Fibroblast of lung (primary cell): ENCODE measurements around the gene RASGEF1B. TPM values are rescaled to one million over a fixed set of nuclear protein-coding genes. Genes with fewer than 3 reads are reported as not detected.

Experiments used
- DNase-seq, 2 donors: peaks; one replicate each; pipeline versions ENCODE4 v3.0.0 to v3.0.0-alpha.2; 2010; ENCODE audit warnings: low read depth in 2 of 2
- H2AFZ ChIP-seq: 2 replicates; pipeline ENCODE4 v1.5.1; 2012; ENCODE audit warnings: low read length, control low read depth, inconsistent platforms
- H3K27ac ChIP-seq: 2 replicates; pipeline ENCODE4 v1.5.1; 2011; ENCODE audit warnings: low read length, control low read depth; ENCODE audit not compliant: insufficient read depth
- H3K27me3 ChIP-seq: 2 replicates; pipeline ENCODE4 v1.5.1; 2011; ENCODE audit warnings: mild to moderate bottlenecking, low read length; ENCODE audit not compliant: control insufficient read depth, insufficient read depth
- H3K36me3 ChIP-seq: 2 replicates; pipeline ENCODE4 v1.5.1; 2011; ENCODE audit warnings: low read length; ENCODE audit not compliant: control insufficient read depth, insufficient read depth
- H3K4me1 ChIP-seq: 2 replicates; pipeline ENCODE4 v1.5.1; 2011; ENCODE audit warnings: low read length; ENCODE audit not compliant: control insufficient read depth, insufficient read depth; ENCODE audit errors: extremely low read depth
- H3K4me2 ChIP-seq: 2 replicates; pipeline ENCODE4 v1.5.1; 2011; ENCODE audit warnings: low read length, control low read depth; ENCODE audit not compliant: insufficient read depth; ENCODE audit errors: extremely low read depth
- H3K4me3 ChIP-seq, 4 experiments: fragments of 200-600 bp in 1 of 4; sonication (generic) in 1 of 4; replicated peaks in 1 of 4; 2 replicates each; pipeline ENCODE4 v1.5.1; 2011 to 2016; ENCODE audit warnings: low read length in 4 of 4, low read depth in 3 of 4, mild to moderate bottlenecking in 3 of 4, control low read depth in 2 of 4, inconsistent platforms in 1 of 4, mixed read lengths in 1 of 4; ENCODE audit not compliant: insufficient read depth in 1 of 4; ENCODE audit errors: control extremely low read depth in 1 of 4
- H3K79me2 ChIP-seq: 2 replicates; pipeline ENCODE4 v1.5.1; 2012; ENCODE audit warnings: mild to moderate bottlenecking, low read length, inconsistent platforms; ENCODE audit not compliant: control insufficient read depth, insufficient read depth
- H3K9ac ChIP-seq: 2 replicates; pipeline ENCODE4 v1.5.1; 2011; ENCODE audit warnings: mild to moderate bottlenecking, low read length, control low read depth; ENCODE audit not compliant: insufficient read depth
- H3K9me3 ChIP-seq: 2 replicates; pipeline ENCODE4 v1.5.1; 2012; ENCODE audit warnings: low read depth, low read length; ENCODE audit not compliant: control insufficient read depth, insufficient read depth
- H4K20me1 ChIP-seq: 2 replicates; pipeline ENCODE4 v1.5.1; 2011; ENCODE audit warnings: low read length; ENCODE audit not compliant: control insufficient read depth, insufficient read depth; ENCODE audit errors: extremely low read depth
- CTCF ChIP-seq, 2 donors: IDR thresholded peaks in 1 of 2; conservative IDR thresholded peaks in 1 of 2; 1 replicate in 1 of 2; 2 replicates in 1 of 2; pipeline ENCODE4 v1.5.1; 2011 to 2012; ENCODE audit warnings: low read length in 2 of 2, control low read depth in 1 of 2, inconsistent platforms in 1 of 2, low read depth in 1 of 2, mild to moderate bottlenecking in 1 of 2
- EZH2 ChIP-seq: IDR thresholded peaks from 2 replicates; pipeline ENCODE4 v1.5.1; 2012; ENCODE audit warnings: low read length, control low read depth, mild to moderate bottlenecking; ENCODE audit errors: missing control alignments
- polyA plus RNA-seq, 2 donors: library from polyadenylated mRNA; depleted of rRNA in 1 of 2; stranded (reverse) in 1 of 2; unstranded in 1 of 2; fragments of >200 nt; gene quantifications; 2 replicates each; pipeline ENCODE4 v1.2.1, GENCODE V29; 2011 to 2012; ENCODE audit warnings: missing spikeins in 1 of 2
- total RNA-seq: library from RNA; depleted of rRNA; stranded (reverse); fragments of >200 nt; gene quantifications from 2 replicates; pipeline ENCODE4 v1.2.1, GENCODE V29; 2014

RASGEF1B gene
- total and polyA plus RNA-seq, 2 donors (not counting 1 experiment from before 2014, with no cell fraction given), result 0.02 to 0.33 TPM

GRCh38 chr4:81457921-81458520 is 13.7 kb downstream of the RASGEF1B start:
- no peak overlapping the region for H3K4me2 ChIP-seq
- no peaks in the 10 kb centered on the region for H3K36me3 ChIP-seq
- H3K9me3 ChIP-seq, result no peaks in the 10 kb centered on the region
- no peaks in the 10 kb centered on the region for H3K79me2 ChIP-seq
- H3K27ac ChIP-seq, result no peak overlapping the region
- no peak overlapping the region for H2AFZ ChIP-seq
- no peaks in the 10 kb centered on the region for H3K27me3 ChIP-seq
- TF ChIP-seq CTCF (conservative IDR thresholded peaks at IDR 0.05 in 1 of 2, IDR thresholded peaks at IDR 0.05 in 1 of 2; ENCODE audit: low read depth in 1 of 2, low read length in 2 of 2), result no peak
- TF ChIP-seq EZH2, result no peak
- no peaks in the 10 kb centered on the region for H3K4me1 ChIP-seq
- H3K4me3 ChIP-seq, result no peak overlapping the region
- no peak for DNase-seq
- H4K20me1 ChIP-seq, result no peaks in the 10 kb centered on the region
- no peak overlapping the region for H3K9ac ChIP-seq

GRCh38 chr4:81457345-81457744 is 14.4 kb downstream of the RASGEF1B start:
- no peak overlapping the region for H3K9ac ChIP-seq
- no peak for DNase-seq
- H3K4me3 ChIP-seq, result no peak overlapping the region

GRCh38 chr4:81455897-81456296 is 15.8 kb downstream of the RASGEF1B start:
- Histone ChIP-seq H3K4me3 (no peak overlapping the region), H3K79me2 (no peaks in the 10 kb centered on the region), H3K4me1 (no peaks in the 10 kb centered on the region), H3K9ac (no peak overlapping the region), H4K20me1 (no peaks in the 10 kb centered on the region), H3K4me2 (no peak overlapping the region), H3K27me3 (no peaks in the 10 kb centered on the region), H3K27ac (no peak overlapping the region), H3K36me3 (no peaks in the 10 kb centered on the region), H2AFZ (no peak overlapping the region), H3K9me3 (no peaks in the 10 kb centered on the region)
- DNase-seq, result no peak
- TF ChIP-seq EZH2 (no peak), CTCF (conservative IDR thresholded peaks at IDR 0.05 in 1 of 2, IDR thresholded peaks at IDR 0.05 in 1 of 2; ENCODE audit: low read depth in 1 of 2, low read length in 2 of 2) (no peak)

More at GRCh38 chr4:81457345-81457744, 14.4 kb downstream of the RASGEF1B start:
- Histone ChIP-seq H2AFZ (no peak overlapping the region), H3K9me3 (no peaks in the 10 kb centered on the region), H3K79me2 (no peaks in the 10 kb centered on the region), H3K4me2 (no peak overlapping the region), H4K20me1 (no peaks in the 10 kb centered on the region), H3K27ac (no peak overlapping the region), H3K27me3 (no peaks in the 10 kb centered on the region), H3K36me3 (no peaks in the 10 kb centered on the region), H3K4me1 (no peaks in the 10 kb centered on the region)
- no peak for TF ChIP-seq CTCF (conservative IDR thresholded peaks at IDR 0.05 in 1 of 2, IDR thresholded peaks at IDR 0.05 in 1 of 2; ENCODE audit: low read depth in 1 of 2, low read length in 2 of 2)
- no peak for TF ChIP-seq EZH2
